Sigmoid colon (tissue), 7 donors: Measurements from ENCODE around the gene KCNH8. TPM values are rescaled to one million over a fixed set of nuclear protein-coding genes. Genes with fewer than 3 reads are reported as not detected.

Source experiments
- DNase-seq: peaks from one replicate; pipeline ENCODE4 v3.0.0-alpha.2; 2019
- H3K27ac ChIP-seq, 4 donors: fragments of 200-600 bp; sonication (generic); one replicate each; pipeline ENCODE4 v1.5.1; 2016 to 2019; ENCODE audit warnings: mild to moderate bottlenecking in 1 of 4
- H3K27me3 ChIP-seq, 3 donors: fragments of 200-600 bp; sonication (generic); one replicate each; pipeline ENCODE4 v1.5.1; 2019; ENCODE audit warnings: mild to moderate bottlenecking in 1 of 3
- H3K36me3 ChIP-seq, 4 donors: fragments of 200-600 bp; sonication (generic); one replicate each; pipeline ENCODE4 v1.5.1; 2016 to 2019
- H3K4me1 ChIP-seq, 4 donors: fragments of 200-600 bp; sonication (generic); one replicate each; pipeline ENCODE4 v1.5.1; 2017 to 2019
- H3K4me3 ChIP-seq, 4 donors: fragments of 200-600 bp; sonication (generic); one replicate each; pipeline ENCODE4 v1.5.1; 2017 to 2019; ENCODE audit warnings: mild to moderate bottlenecking in 2 of 4, moderate library complexity in 1 of 4
- H3K9me3 ChIP-seq, 4 donors: fragments of 200-600 bp in 3 of 4; sonication (generic) in 3 of 4; one replicate each; pipeline versions ENCODE4 v1.5.1 to v1.6.1; 2013 to 2019
- EP300 ChIP-seq, 4 donors: sonication (generic); formaldehyde crosslinking; IDR thresholded peaks; one replicate each; pipeline ENCODE4 v1.6.1; 2017; ENCODE audit warnings: antibody characterized with exemption in 4 of 4
- POLR2A ChIP-seq, 2 donors: fragments of 450-650 bp; IDR thresholded peaks; one replicate each; pipeline ENCODE4 v1.6.1; 2016; ENCODE audit warnings: antibody characterized with exemption in 2 of 2, mild to moderate bottlenecking in 2 of 2, moderate library complexity in 2 of 2
- POLR2AphosphoS5 ChIP-seq, 4 donors: sonication (generic); formaldehyde crosslinking; IDR thresholded peaks; one replicate each; pipeline ENCODE4 v1.6.1; 2017; ENCODE audit warnings: antibody characterized with exemption in 4 of 4
- WGBS, 2 donors: extraction: QIAGEN DNeasy Blood & Tissue Kit; methylation state at CpG; one replicate each; pipeline ENCODE4 v1.1.7; 2013; 5-methylcytosine and 5-hydroxymethylcytosine counted together
- intact Hi-C: fragments of 100-400 bp; cut with DNase I; formaldehyde crosslinking; loops from one replicate; pipeline ENCODE4 v1.15.1; 2023
- polyA plus RNA-seq, 3 donors: library from polyadenylated mRNA; stranded (reverse); fragments of 200-250 nt; gene quantifications; one replicate each; pipeline ENCODE4 v1.2.3, GENCODE V29; 2013
- total RNA-seq, 4 donors: library from RNA; depleted of rRNA; stranded (reverse); fragments of >200 nt; gene quantifications; one replicate each; pipeline ENCODE4 v1.1.0, GENCODE V29; 2016
- TF ChIP-seq, protein P1 (sequence below), 4 experiments: fragments of 450-650 bp in 3 of 4; fragments of 200-600 bp in 1 of 4; IDR thresholded peaks; one replicate each; pipeline ENCODE4 v1.5.1; 2016 to 2019; ENCODE audit warnings: antibody characterized with exemption in 4 of 4, mild to moderate bottlenecking in 3 of 4, moderate library complexity in 2 of 4
- donor health status: healthy with polysubstance abuse.
- donor health status: Bipolar disorder and iron deficiency.
- donor health status: healthy.

KCNH8 gene
- total and polyA plus RNA-seq, 7 donors = 0.23 to 1.1 (median 0.66) TPM

DNA sequence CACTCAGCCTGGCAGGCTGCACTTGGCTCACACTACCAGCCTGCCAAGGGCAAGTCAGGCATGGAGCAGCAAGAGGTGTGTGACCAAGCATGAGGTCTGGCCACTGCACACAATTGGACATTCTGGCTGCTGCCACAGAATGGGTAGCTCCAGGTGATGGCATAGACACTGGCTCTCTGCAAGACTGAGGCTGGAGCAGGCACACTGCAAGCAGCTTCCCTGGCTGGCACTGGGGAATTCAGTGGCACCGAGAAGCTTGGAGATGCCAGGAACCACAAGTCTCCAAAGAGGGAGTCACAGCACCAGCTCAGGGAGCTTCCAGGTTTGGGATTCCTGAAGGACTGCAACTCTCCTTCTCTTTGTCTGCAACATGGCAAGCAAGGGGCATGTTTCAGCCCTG, 42.0 kb upstream of the KCNH8 start:
- 94 to 96% methylated on average over 1 of the region's 1 CpG for whole genome bisulfite sequencing, 2 donors
- no peak for DNase-seq

DNA sequence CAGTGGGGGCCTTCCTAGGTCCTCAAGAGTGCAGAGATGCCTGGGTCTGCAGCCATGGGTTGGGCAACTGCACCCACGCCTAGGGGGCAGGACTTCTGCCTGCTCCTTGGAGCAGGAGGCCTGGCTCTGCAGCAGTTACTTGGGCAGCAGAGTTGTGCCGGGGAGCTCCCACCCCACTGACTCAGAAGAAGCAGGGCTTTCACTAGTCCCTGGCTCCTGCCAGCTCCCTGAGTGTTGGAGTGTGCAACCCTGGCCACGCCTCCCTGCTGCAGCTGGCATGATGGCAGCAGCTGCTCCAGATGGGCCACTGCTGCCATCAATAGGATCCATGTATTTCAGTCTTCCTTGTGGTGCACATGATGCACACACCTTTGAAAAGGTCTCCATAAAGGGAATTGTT, 40.6 kb upstream of the KCNH8 start:
- no peak overlapping the region for H3K27ac ChIP-seq
- WGBS, 2 donors = 73 to 79% methylated on average over 3 of the region's 3 CpGs
- no peaks in the 10 kb centered on the region for H3K27me3 ChIP-seq
- no peaks in the 10 kb centered on the region for H3K36me3 ChIP-seq
- no peak for DNase-seq
- TF ChIP-seq POLR2AphosphoS5 (IDR thresholded peaks at IDR 0.05) (no peak), EP300 (IDR thresholded peaks at IDR 0.05) (no peak), POLR2A (IDR thresholded peaks at IDR 0.05) (no peak)
- TF ChIP-seq, protein P1, sequence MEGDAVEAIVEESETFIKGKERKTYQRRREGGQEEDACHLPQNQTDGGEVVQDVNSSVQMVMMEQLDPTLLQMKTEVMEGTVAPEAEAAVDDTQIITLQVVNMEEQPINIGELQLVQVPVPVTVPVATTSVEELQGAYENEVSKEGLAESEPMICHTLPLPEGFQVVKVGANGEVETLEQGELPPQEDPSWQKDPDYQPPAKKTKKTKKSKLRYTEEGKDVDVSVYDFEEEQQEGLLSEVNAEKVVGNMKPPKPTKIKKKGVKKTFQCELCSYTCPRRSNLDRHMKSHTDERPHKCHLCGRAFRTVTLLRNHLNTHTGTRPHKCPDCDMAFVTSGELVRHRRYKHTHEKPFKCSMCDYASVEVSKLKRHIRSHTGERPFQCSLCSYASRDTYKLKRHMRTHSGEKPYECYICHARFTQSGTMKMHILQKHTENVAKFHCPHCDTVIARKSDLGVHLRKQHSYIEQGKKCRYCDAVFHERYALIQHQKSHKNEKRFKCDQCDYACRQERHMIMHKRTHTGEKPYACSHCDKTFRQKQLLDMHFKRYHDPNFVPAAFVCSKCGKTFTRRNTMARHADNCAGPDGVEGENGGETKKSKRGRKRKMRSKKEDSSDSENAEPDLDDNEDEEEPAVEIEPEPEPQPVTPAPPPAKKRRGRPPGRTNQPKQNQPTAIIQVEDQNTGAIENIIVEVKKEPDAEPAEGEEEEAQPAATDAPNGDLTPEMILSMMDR (IDR thresholded peaks at IDR 0.05) = no peak
- H3K4me3 ChIP-seq = no peak overlapping the region
- no peaks in the 10 kb centered on the region for H3K4me1 ChIP-seq
- intact Hi-C loops = no loop called here
- no peaks in the 10 kb centered on the region for H3K9me3 ChIP-seq

More for the DNA sequence above, 42.0 kb upstream of the KCNH8 start:
- H3K4me1 ChIP-seq = no peaks in the 10 kb centered on the region
- intact Hi-C loops = no loop called here
- no peak overlapping the region for H3K4me3 ChIP-seq
- H3K27ac ChIP-seq = no peak overlapping the region
- no peaks in the 10 kb centered on the region for H3K36me3 ChIP-seq
- no peaks in the 10 kb centered on the region for H3K9me3 ChIP-seq
- TF ChIP-seq, protein P1 (IDR thresholded peaks at IDR 0.05) = no peak
- TF ChIP-seq EP300 (IDR thresholded peaks at IDR 0.05) = no peak
- no peak for TF ChIP-seq POLR2AphosphoS5 (IDR thresholded peaks at IDR 0.05)
- no peak for TF ChIP-seq POLR2A (IDR thresholded peaks at IDR 0.05)
- no peaks in the 10 kb centered on the region for H3K27me3 ChIP-seq

DNA sequence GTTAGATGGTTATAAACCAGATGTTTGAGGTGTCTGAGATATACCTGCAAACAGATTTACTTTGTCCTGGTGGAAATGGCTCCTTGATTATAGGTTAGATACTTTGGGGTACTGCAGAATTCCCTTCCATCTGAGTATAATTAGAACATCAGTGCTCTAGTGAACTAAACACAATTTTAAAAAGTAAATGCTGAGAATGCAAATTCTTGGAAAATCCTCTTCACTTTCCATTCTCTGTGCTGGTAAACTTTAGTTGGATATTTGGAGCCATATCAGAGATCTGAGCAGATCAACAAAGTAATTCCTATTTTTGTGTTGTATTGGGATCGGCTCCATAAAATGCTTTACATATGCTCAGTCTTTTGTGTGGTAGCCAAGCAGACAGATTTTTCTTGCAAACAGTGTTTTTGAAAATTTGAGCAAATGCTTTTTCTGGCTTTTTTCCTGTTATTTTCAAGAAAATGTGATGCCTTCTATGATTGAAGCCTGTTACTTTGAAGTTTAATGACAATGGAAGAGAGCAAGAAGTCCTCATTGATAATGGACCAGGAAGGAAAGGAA, 37.9 kb upstream of the KCNH8 start:
- DNase-seq = no peak
- H3K4me1 ChIP-seq = no peaks in the 10 kb centered on the region
- H3K4me3 ChIP-seq = no peak overlapping the region
- WGBS, 2 donors = 92 to 94% methylated on average over 1 of the region's 1 CpG
- no peaks in the 10 kb centered on the region for H3K9me3 ChIP-seq
- intact Hi-C loops = no loop called here
- no peaks in the 10 kb centered on the region for H3K27me3 ChIP-seq
- no peak overlapping the region for H3K27ac ChIP-seq
- H3K36me3 ChIP-seq = no peaks in the 10 kb centered on the region
- no peak for TF ChIP-seq POLR2A (IDR thresholded peaks at IDR 0.05)
- TF ChIP-seq EP300 (IDR thresholded peaks at IDR 0.05) = no peak
- TF ChIP-seq POLR2AphosphoS5 (IDR thresholded peaks at IDR 0.05) = no peak
- TF ChIP-seq, protein P1 (IDR thresholded peaks at IDR 0.05) = no peak

DNA sequence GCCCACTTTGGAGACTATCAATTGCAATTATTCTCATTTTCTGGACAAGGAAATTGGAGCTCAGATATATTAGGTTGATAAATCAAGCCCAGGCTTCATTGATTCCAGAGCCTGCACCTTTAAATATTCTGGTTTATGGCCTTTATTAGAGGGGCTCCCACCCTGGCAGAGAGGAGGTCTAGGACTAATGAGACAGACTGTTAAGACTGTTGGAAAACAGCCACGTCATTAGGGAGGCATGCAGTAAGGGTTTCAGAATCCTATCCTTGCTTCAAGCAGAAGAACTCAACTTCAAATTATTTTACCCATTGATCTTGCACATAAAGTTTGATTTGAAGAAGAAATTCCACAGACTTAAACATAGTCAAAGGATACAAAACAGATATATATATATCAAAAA, 33.8 kb upstream of the KCNH8 start:
- no peak overlapping the region for H3K4me3 ChIP-seq
- intact Hi-C loops = no loop called here
- no peaks in the 10 kb centered on the region for H3K36me3 ChIP-seq
- 60 to 76% methylated on average over 1 of the region's 1 CpG for WGBS, 2 donors
- TF ChIP-seq POLR2AphosphoS5 (IDR thresholded peaks at IDR 0.05) = no peak
- no peak for TF ChIP-seq EP300 (IDR thresholded peaks at IDR 0.05)
- no peak for TF ChIP-seq POLR2A (IDR thresholded peaks at IDR 0.05)
- TF ChIP-seq, protein P1 (IDR thresholded peaks at IDR 0.05) = no peak
- H3K27me3 ChIP-seq = no peaks in the 10 kb centered on the region
- H3K9me3 ChIP-seq = no peaks in the 10 kb centered on the region
- H3K27ac ChIP-seq = no peak overlapping the region
- no peak for DNase-seq
- H3K4me1 ChIP-seq = no peaks in the 10 kb centered on the region

DNA sequence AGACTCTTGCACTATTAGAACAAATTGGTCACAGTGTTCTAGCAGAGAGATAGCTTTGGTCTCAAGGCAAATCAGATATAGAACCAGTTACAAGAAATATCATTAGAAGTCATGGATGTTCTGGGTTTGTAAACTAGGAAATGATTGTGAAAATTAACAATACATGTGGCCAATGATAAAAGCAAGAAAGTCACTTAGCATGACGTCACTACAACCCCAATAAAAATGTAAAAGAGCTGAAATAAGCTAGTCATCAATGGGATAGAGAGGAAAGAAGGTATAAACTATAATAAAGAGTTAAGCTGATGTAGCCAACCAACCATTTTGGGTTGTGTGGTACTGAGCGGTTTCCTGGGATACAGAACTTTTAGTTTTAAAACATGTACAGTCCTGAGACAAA, 32.1 kb upstream of the KCNH8 start:
- no peak overlapping the region for H3K27ac ChIP-seq
- no peaks in the 10 kb centered on the region for H3K27me3 ChIP-seq
- TF ChIP-seq POLR2A (IDR thresholded peaks at IDR 0.05) = no peak
- no peak for TF ChIP-seq POLR2AphosphoS5 (IDR thresholded peaks at IDR 0.05)
- TF ChIP-seq, protein P1 (IDR thresholded peaks at IDR 0.05) = no peak
- no peak for TF ChIP-seq EP300 (IDR thresholded peaks at IDR 0.05)
- no peak for DNase-seq
- intact Hi-C loops = no loop called here
- WGBS, 2 donors = 59 to 79% methylated on average over 2 of the region's 2 CpGs
- H3K4me3 ChIP-seq = no peak overlapping the region
- no peaks in the 10 kb centered on the region for H3K9me3 ChIP-seq
- no peaks in the 10 kb centered on the region for H3K4me1 ChIP-seq
- H3K36me3 ChIP-seq = no peaks in the 10 kb centered on the region
